ENCODE measurements around the gene NDUFS3. TPM values are rescaled to one million over a fixed set of nuclear protein-coding genes. Genes with fewer than 3 reads are reported as not detected.

Gene NDUFS3
- total RNA-seq, 3 donors from 2014 or later (not counting 1 experiment from before 2014, with no cell fraction given) = 114 to 138 (median 115) TPM

GRCh38 chr11:47572715-47573255 lies 6.1 kb upstream of the NDUFS3 start:
- H3K9me3 Mint-ChIP-seq = no peaks in the 10 kb centered on the region
- 95% methylated on average over 8 of the region's 8 CpGs for WGBS (ENCODE audit: insufficient coverage)
- intact Hi-C loops (cut with micrococcal nuclease) = no loop called here
- no peak for DNase-seq
- Histone ChIP-seq H3K36me3 (ENCODE audit: control insufficient read depth, insufficient read depth, low read length) (peaks cover 41% of the 10 kb centered on the region), H3K27me3 (ENCODE audit: control insufficient read depth, insufficient read depth, low read length) (no peaks in the 10 kb centered on the region), H3K4me3 (ENCODE audit: low read length) (no peak overlapping the region), H3K4me1 (ENCODE audit: control insufficient read depth, insufficient read depth, low read length) (peaks cover 6% of the 10 kb centered on the region), H3K27ac (ENCODE audit: low read length) (no peak overlapping the region), H3K9me3 (ENCODE audit: control insufficient read depth, insufficient read depth, low read length) (no peaks in the 10 kb centered on the region)
- H3K4me1 Mint-ChIP-seq = peaks cover 14 to 20% of the 10 kb centered on the region in 2 donors
- H3K4me3 Mint-ChIP-seq = no peak overlapping the region
- ATAC-seq = no peak
- no peaks in the 10 kb centered on the region for H3K36me3 Mint-ChIP-seq
- no peak for TF ChIP-seq CTCF (IDR thresholded peaks at IDR 0.05)
- H3K27me3 Mint-ChIP-seq (ENCODE audit: low read depth in 2 of 2) = no peaks in the 10 kb centered on the region
- no peak overlapping the region for H3K27ac Mint-ChIP-seq

DNA sequence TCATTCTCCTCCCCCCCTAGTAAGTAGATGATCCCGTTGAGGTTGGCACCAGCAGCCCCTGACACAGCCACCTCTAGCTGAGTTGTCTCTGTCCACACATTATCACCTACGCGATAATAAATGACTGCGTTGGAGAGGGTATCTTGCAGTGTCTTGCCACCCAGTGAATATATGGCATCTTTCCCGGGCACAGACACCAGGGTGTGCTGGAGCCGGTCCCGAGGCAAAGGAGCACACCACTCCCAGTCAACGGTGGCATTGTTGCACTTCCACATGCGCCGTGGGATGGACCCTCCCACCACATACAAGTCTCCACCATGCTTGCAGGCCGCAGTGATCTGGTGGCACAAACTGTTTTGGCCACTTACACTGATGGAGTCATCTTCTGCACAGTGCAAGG lies 5.6 kb upstream of the NDUFS3 start:
- H3K4me1 ChIP-seq (ENCODE audit: control insufficient read depth, insufficient read depth, low read length) = peaks cover 11% of the 10 kb centered on the region
- 98% methylated on average over 11 of the region's 11 CpGs for WGBS (ENCODE audit: insufficient coverage)
- Mint-ChIP-seq H3K27ac (no peak overlapping the region), H3K27me3 (ENCODE audit: low read depth in 2 of 2) (no peaks in the 10 kb centered on the region), H3K4me3 (no peak overlapping the region), H3K36me3 (no peaks in the 10 kb centered on the region), H3K9me3 (no peaks in the 10 kb centered on the region), H3K4me1 (peaks cover 20 to 23% of the 10 kb centered on the region in 2 donors)
- no peaks in the 10 kb centered on the region for H3K9me3 ChIP-seq (ENCODE audit: control insufficient read depth, insufficient read depth, low read length)
- ATAC-seq (no peak), DNase-seq (no peak)
- TF ChIP-seq CTCF (IDR thresholded peaks at IDR 0.05) = no peak
- peaks cover 41% of the 10 kb centered on the region for H3K36me3 ChIP-seq (ENCODE audit: control insufficient read depth, insufficient read depth, low read length)
- H3K27ac ChIP-seq (ENCODE audit: low read length) = no peak overlapping the region
- H3K27me3 ChIP-seq (ENCODE audit: control insufficient read depth, insufficient read depth, low read length) = no peaks in the 10 kb centered on the region
- no peak overlapping the region for H3K4me3 ChIP-seq (ENCODE audit: low read length)
- intact Hi-C loops (cut with micrococcal nuclease) = no loop called here

- ATAC-seq (no peak), DNase-seq (no peak)
- Histone ChIP-seq H3K9me3 (ENCODE audit: control insufficient read depth, insufficient read depth, low read length) (no peaks in the 10 kb centered on the region), H3K36me3 (ENCODE audit: control insufficient read depth, insufficient read depth, low read length) (peaks cover 33% of the 10 kb centered on the region), H3K27ac (ENCODE audit: low read length) (no peak overlapping the region), H3K4me3 (ENCODE audit: low read length) (no peak overlapping the region), H3K27me3 (ENCODE audit: control insufficient read depth, insufficient read depth, low read length) (no peaks in the 10 kb centered on the region), H3K4me1 (ENCODE audit: control insufficient read depth, insufficient read depth, low read length) (peaks cover 22% of the 10 kb centered on the region)
- H3K27ac Mint-ChIP-seq = peak overlapping the region in 1 of 2 donors; percentile 91
- peak overlapping the region; percentile 97 for H3K4me3 Mint-ChIP-seq
- TF ChIP-seq CTCF (IDR thresholded peaks at IDR 0.05) = no peak
- 87% methylated on average over 13 of the region's 13 CpGs for WGBS (ENCODE audit: insufficient coverage)
- H3K9me3 Mint-ChIP-seq = no peaks in the 10 kb centered on the region
- no peaks in the 10 kb centered on the region for H3K27me3 Mint-ChIP-seq (ENCODE audit: low read depth in 2 of 2)
- peaks cover 44 to 45% of the 10 kb centered on the region in 2 donors for H3K4me1 Mint-ChIP-seq
- intact Hi-C loops (cut with micrococcal nuclease) = loop anchor here (2.0 kb wide), 1 partner anchor 55 kb away; no protein-coding TSS in a partner anchor
- H3K36me3 Mint-ChIP-seq = no peaks in the 10 kb centered on the region
Observed at GRCh38 chr11:47577460-47578041, 1.3 kb upstream of the NDUFS3 start.

- Mint-ChIP-seq H3K4me3 (no peak overlapping the region), H3K27me3 (ENCODE audit: low read depth in 2 of 2) (no peaks in the 10 kb centered on the region), H3K4me1 (peaks cover 19 to 26% of the 10 kb centered on the region in 2 donors), H3K27ac (no peak overlapping the region), H3K9me3 (no peaks in the 10 kb centered on the region), H3K36me3 (no peaks in the 10 kb centered on the region)
- no peak for TF ChIP-seq CTCF (IDR thresholded peaks at IDR 0.05)
- ATAC-seq = no peak
- Histone ChIP-seq H3K36me3 (ENCODE audit: control insufficient read depth, insufficient read depth, low read length) (peaks cover 37% of the 10 kb centered on the region), H3K27me3 (ENCODE audit: control insufficient read depth, insufficient read depth, low read length) (no peaks in the 10 kb centered on the region), H3K4me1 (ENCODE audit: control insufficient read depth, insufficient read depth, low read length) (peaks cover 14% of the 10 kb centered on the region), H3K4me3 (ENCODE audit: low read length) (no peak overlapping the region), H3K27ac (ENCODE audit: low read length) (no peak overlapping the region), H3K9me3 (ENCODE audit: control insufficient read depth, insufficient read depth, low read length) (no peaks in the 10 kb centered on the region)
- DNase-seq = no peak
- intact Hi-C loops (cut with micrococcal nuclease) = no loop called here
- 100% methylated on average over 5 of the region's 5 CpGs for WGBS (ENCODE audit: insufficient coverage)
Observed at GRCh38 chr11:47583844-47584243, 5.0 kb downstream of the NDUFS3 start.

Data from natural killer cell (primary cell).